HepG2 (cell line): ENCODE results near the gene AGO4. TPM values are rescaled to one million over a fixed set of nuclear protein-coding genes. Genes with fewer than 3 reads are reported as not detected.

ENCODE experiments used
- ESRRA ChIP-seq: sonication (generic); formaldehyde crosslinking; IDR thresholded peaks from 2 replicates; pipeline ENCODE4 v1.5.1; 2020; ENCODE audit warnings: mild to moderate bottlenecking, low read depth, missing genetic modification reagents
- HNF1B ChIP-seq: sonication (generic); formaldehyde crosslinking; IDR thresholded peaks from 2 replicates; pipeline ENCODE4 v1.5.1; 2020; ENCODE audit warnings: mild to moderate bottlenecking, moderate library complexity, missing genetic modification reagents
- KLF15 ChIP-seq: sonication (generic); formaldehyde crosslinking; IDR thresholded peaks from 2 replicates; pipeline ENCODE4 v1.8.1; 2023; ENCODE audit warnings: borderline replicate concordance, mild to moderate bottlenecking, inconsistent platforms, missing genetic modification reagents, mixed read lengths
- MAF1 ChIP-seq: sonication (generic); formaldehyde crosslinking; IDR thresholded peaks from 2 replicates; pipeline ENCODE4 v1.5.0; 2020; ENCODE audit warnings: missing genetic modification reagents, borderline replicate concordance
- MEIS2 ChIP-seq: sonication (generic); formaldehyde crosslinking; IDR thresholded peaks from 2 replicates; pipeline ENCODE4 v1.9.0; 2021; ENCODE audit warnings: mild to moderate bottlenecking, missing genetic modification reagents
- MZF1 ChIP-seq: sonication (generic); formaldehyde crosslinking; IDR thresholded peaks from 2 replicates; pipeline ENCODE4 v1.8.1; 2023; ENCODE audit warnings: mild to moderate bottlenecking, missing genetic modification reagents, borderline replicate concordance
- NR1H2 ChIP-seq: sonication (generic); formaldehyde crosslinking; IDR thresholded peaks from 2 replicates; pipeline ENCODE4 v1.8.1; 2022; ENCODE audit warnings: low read depth, missing genetic modification reagents, borderline replicate concordance
- RARA ChIP-seq: IDR thresholded peaks from 2 replicates; pipeline ENCODE4 v1.6.1; 2016; ENCODE audit warnings: missing genetic modification reagents, missing compliant biosample characterization
- SOX13 ChIP-seq, 3 experiments: fragments of 450-650 bp in 1 of 3; sonication (generic) in 1 of 3; formaldehyde crosslinking in 1 of 3; IDR thresholded peaks in 2 of 3; conservative IDR thresholded peaks in 1 of 3; 2 replicates each; pipeline versions ENCODE4 v1.5.0 to v1.6.1; 2016 to 2020; ENCODE audit warnings: antibody characterized with exemption in 1 of 3, mild to moderate bottlenecking in 1 of 3, missing compliant biosample characterization in 1 of 3, missing genetic modification reagents in 1 of 3, moderate library complexity in 1 of 3
- ZFX ChIP-seq: sonication (generic); formaldehyde crosslinking; IDR thresholded peaks from 2 replicates; pipeline ENCODE4 v1.4.0; 2020; ENCODE audit warnings: mild to moderate bottlenecking, low read depth, missing genetic modification reagents, moderate library complexity
- ZNF232 ChIP-seq: sonication (generic); formaldehyde crosslinking; IDR thresholded peaks from 2 replicates; pipeline ENCODE4 v1.4.0; 2020; ENCODE audit warnings: missing genetic modification reagents, borderline replicate concordance
- ZNF407 ChIP-seq: sonication (generic); formaldehyde crosslinking; IDR thresholded peaks from one replicate; pipeline ENCODE4 v1.5.1; 2020; ENCODE audit warnings: mild to moderate bottlenecking, missing genetic modification reagents; ENCODE audit errors: not compliant biosample characterization
- ZNF652 ChIP-seq: IDR thresholded peaks from 2 replicates; pipeline ENCODE4 v1.6.1; 2016; ENCODE audit warnings: low read depth, borderline replicate concordance
- polyA plus RNA-seq, 8 experiments: library from polyadenylated mRNA; depleted of rRNA in 3 of 8; stranded (reverse) in 7 of 8; unstranded in 1 of 8; fragments of >200 nt; fragmentation: Illumina TruSeq in 4 of 8; extraction: Trizol in 4 of 8; gene quantifications; 2 replicates each; pipeline versions ENCODE4 v1.2.1 to v1.2.3, GENCODE V29; 2011 to 2016; ENCODE audit warnings: low read depth in 4 of 8, missing spikeins in 1 of 8, mixed read lengths in 1 of 8; ENCODE audit not compliant: insufficient read depth in 1 of 8
- total RNA-seq, 5 experiments: library from RNA; depleted of rRNA; stranded (reverse); fragments of >200 nt; fragmentation: Illumina TruSeq; extraction: Trizol; gene quantifications; 2 replicates each; pipeline ENCODE4 v1.2.3, GENCODE V29; 2016; ENCODE audit warnings: low read depth in 1 of 5
- TF ChIP-seq, protein P1 (sequence below): sonication (generic); formaldehyde crosslinking; IDR thresholded peaks from 2 replicates; pipeline ENCODE4 v1.4.0; 2020; ENCODE audit warnings: missing genetic modification reagents, borderline replicate concordance

Gene AGO4
- total and polyA plus RNA-seq, 2 of the 13 experiments (the other 11 are each of a cell fraction or from before 2014, with no cell fraction given): 6.0 to 13.8 TPM

DNA sequence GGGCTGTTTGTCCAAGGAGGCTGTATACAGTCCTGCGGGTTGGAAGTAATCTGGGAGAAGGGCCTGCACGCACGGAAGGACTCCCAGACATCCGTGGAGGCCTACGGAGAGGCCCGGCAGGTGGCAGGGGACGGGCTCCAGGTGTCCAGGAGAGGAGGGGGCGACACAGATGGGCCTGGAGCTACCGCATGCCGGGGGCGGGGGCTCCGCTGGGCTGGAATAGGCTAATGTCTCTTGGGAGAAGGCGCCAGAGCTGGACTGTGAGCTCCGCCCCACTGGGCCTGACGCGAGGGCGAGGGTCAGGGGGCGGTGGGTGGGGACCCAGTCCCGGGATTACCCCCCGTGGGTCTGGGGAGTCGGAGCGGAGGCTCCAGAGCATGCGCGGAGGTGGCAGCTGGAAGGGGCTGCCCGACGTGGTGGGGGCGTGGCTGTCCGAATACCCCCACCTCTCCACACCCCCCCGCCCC is 75.9 kb downstream of the AGO4 start (continued):
- TF ChIP-seq SOX13 (IDR thresholded peaks at IDR 0.05) (no peak), SOX13 (CRISPR knock-in tag; conservative IDR thresholded peaks at IDR 0.05 in 1 of 2, IDR thresholded peaks at IDR 0.05 in 1 of 2) (no peak), ZNF232 (0 out of 2 replicates have a peak, but pooled peaks have one; percentile 5), KLF15 (CRISPR knock-in tag) (0 out of 2 replicates have a peak, but pooled peaks have one; percentile 24), MAF1 (CRISPR knock-in tag) (no peak), NR1H2 (no peak), MZF1 (no peak), ESRRA (CRISPR knock-in tag) (no peak), ZFX (CRISPR knock-in tag) (peak; percentile 45; the same call in 1 of the 2 replicates), HNF1B (peak; percentile 39; the same call in 1 of the 2 replicates), ZNF407 (CRISPR knock-in tag) (peak; percentile 18), RARA (no peak), MEIS2 (0 out of 2 replicates have a peak, but pooled peaks have one; percentile 18), ZNF652 (no peak)
- TF ChIP-seq, protein P1, sequence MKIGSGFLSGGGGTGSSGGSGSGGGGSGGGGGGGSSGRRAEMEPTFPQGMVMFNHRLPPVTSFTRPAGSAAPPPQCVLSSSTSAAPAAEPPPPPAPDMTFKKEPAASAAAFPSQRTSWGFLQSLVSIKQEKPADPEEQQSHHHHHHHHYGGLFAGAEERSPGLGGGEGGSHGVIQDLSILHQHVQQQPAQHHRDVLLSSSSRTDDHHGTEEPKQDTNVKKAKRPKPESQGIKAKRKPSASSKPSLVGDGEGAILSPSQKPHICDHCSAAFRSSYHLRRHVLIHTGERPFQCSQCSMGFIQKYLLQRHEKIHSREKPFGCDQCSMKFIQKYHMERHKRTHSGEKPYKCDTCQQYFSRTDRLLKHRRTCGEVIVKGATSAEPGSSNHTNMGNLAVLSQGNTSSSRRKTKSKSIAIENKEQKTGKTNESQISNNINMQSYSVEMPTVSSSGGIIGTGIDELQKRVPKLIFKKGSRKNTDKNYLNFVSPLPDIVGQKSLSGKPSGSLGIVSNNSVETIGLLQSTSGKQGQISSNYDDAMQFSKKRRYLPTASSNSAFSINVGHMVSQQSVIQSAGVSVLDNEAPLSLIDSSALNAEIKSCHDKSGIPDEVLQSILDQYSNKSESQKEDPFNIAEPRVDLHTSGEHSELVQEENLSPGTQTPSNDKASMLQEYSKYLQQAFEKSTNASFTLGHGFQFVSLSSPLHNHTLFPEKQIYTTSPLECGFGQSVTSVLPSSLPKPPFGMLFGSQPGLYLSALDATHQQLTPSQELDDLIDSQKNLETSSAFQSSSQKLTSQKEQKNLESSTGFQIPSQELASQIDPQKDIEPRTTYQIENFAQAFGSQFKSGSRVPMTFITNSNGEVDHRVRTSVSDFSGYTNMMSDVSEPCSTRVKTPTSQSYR: no peak
